Activated T-cell treated with anti-CD3 and anti-CD28 coated beads, Interleukin-2, amount 50 U/mL, for 72 hours (primary cell): ENCODE results near the gene SYT1. TPM values are rescaled to one million over a fixed set of nuclear protein-coding genes. Genes with fewer than 3 reads are reported as not detected.

Source experiments
- ATAC-seq, 2 donors: fragments of 150-1000 bp; cut with Tn5 transposase; replicated peaks in 1 of 2; 2 replicates each; pipeline ENCODE4 v1.10.0; 2021; ENCODE audit warnings: moderate library complexity in 2 of 2, mild to moderate bottlenecking in 1 of 2
- DNase-seq, 2 donors: peaks; one replicate each; pipeline ENCODE4 v3.0.0; 2021 to 2022; ENCODE audit warnings: mixed read lengths in 1 of 2
- H3K27ac Mint-ChIP-seq: one replicate; pipeline ENCODE4 v1.8.0; 2022; ENCODE audit warnings: mild to moderate bottlenecking, moderate library complexity, mixed read lengths
- H3K27me3 Mint-ChIP-seq: one replicate; pipeline ENCODE4 v1.8.0; 2022; ENCODE audit warnings: low read depth, mixed read lengths
- H3K36me3 Mint-ChIP-seq, 2 donors: one replicate each; pipeline ENCODE4 v1.8.0; 2022; ENCODE audit warnings: mixed read lengths in 2 of 2, mild to moderate bottlenecking in 1 of 2; ENCODE audit not compliant: insufficient read depth in 2 of 2
- H3K4me1 Mint-ChIP-seq: one replicate; pipeline ENCODE4 v1.8.0; 2022; ENCODE audit warnings: low read depth, mixed read lengths
- H3K4me3 Mint-ChIP-seq, 2 donors: one replicate each; pipeline ENCODE4 v1.8.0; 2022; ENCODE audit warnings: mild to moderate bottlenecking in 2 of 2, mixed read lengths in 2 of 2, moderate library complexity in 2 of 2
- H3K9me3 Mint-ChIP-seq, 2 donors: one replicate each; pipeline ENCODE4 v1.8.0; 2022; ENCODE audit warnings: mixed read lengths in 2 of 2
- total RNA-seq, 2 donors: library from RNA; stranded (reverse); gene quantifications; one replicate each; pipeline ENCODE4 v1.2.3, GENCODE V29; 2022

SYT1 gene
- total RNA-seq, 2 donors from 2014 or later = not detected

- no peaks in the 10 kb centered on the region for H3K4me1 Mint-ChIP-seq
- DNase-seq (no peak), ATAC-seq (no peak)
- no peaks in the 10 kb centered on the region for H3K36me3 Mint-ChIP-seq
- no peak overlapping the region for H3K4me3 Mint-ChIP-seq
- H3K27ac Mint-ChIP-seq = no peak overlapping the region
- peaks cover 0 to 18% of the 10 kb centered on the region in 2 donors for H3K9me3 Mint-ChIP-seq
- H3K27me3 Mint-ChIP-seq = no peaks in the 10 kb centered on the region
These were observed 292.4 kb downstream of the SYT1 start for GRCh38 chr12:79156846-79157463.

GRCh38 chr12:79161249-79161934, 296.8 kb downstream of the SYT1 start:
- no peak overlapping the region for H3K27ac Mint-ChIP-seq
- DNase-seq = no peak
- H3K36me3 Mint-ChIP-seq = no peaks in the 10 kb centered on the region
- H3K9me3 Mint-ChIP-seq = peaks cover 0 to 8% of the 10 kb centered on the region in 2 donors
- ATAC-seq = no peak
- H3K4me3 Mint-ChIP-seq = no peak overlapping the region
- H3K27me3 Mint-ChIP-seq = no peaks in the 10 kb centered on the region
- H3K4me1 Mint-ChIP-seq = no peaks in the 10 kb centered on the region

- Mint-ChIP-seq H3K4me3 (no peak overlapping the region), H3K9me3 (peaks cover 0 to 8% of the 10 kb centered on the region in 2 donors), H3K27me3 (no peaks in the 10 kb centered on the region), H3K36me3 (no peaks in the 10 kb centered on the region), H3K27ac (no peak overlapping the region), H3K4me1 (no peaks in the 10 kb centered on the region)
- DNase-seq (no peak), ATAC-seq (no peak)
These were observed 297.7 kb downstream of the SYT1 start for GRCh38 chr12:79162147-79162772.

GRCh38 chr12:79162948-79163347, 298.4 kb downstream of the SYT1 start:
- H3K4me1 Mint-ChIP-seq = no peaks in the 10 kb centered on the region
- H3K27ac Mint-ChIP-seq = no peak overlapping the region
- no peaks in the 10 kb centered on the region for H3K36me3 Mint-ChIP-seq
- H3K27me3 Mint-ChIP-seq = no peaks in the 10 kb centered on the region
- peaks cover 0 to 8% of the 10 kb centered on the region in 2 donors for H3K9me3 Mint-ChIP-seq
- DNase-seq (no peak), ATAC-seq (no peak)
- H3K4me3 Mint-ChIP-seq = no peak overlapping the region

GRCh38 chr12:79164890-79165289, 300.3 kb downstream of the SYT1 start:
- Mint-ChIP-seq H3K9me3 (peaks cover 0 to 6% of the 10 kb centered on the region in 2 donors), H3K4me1 (no peaks in the 10 kb centered on the region), H3K27ac (no peak overlapping the region), H3K36me3 (no peaks in the 10 kb centered on the region), H3K4me3 (no peak overlapping the region), H3K27me3 (no peaks in the 10 kb centered on the region)
- no peak for ATAC-seq
- no peak for DNase-seq

GRCh38 chr12:79168687-79169086, 304.1 kb downstream of the SYT1 start:
- H3K36me3 Mint-ChIP-seq = no peaks in the 10 kb centered on the region

GRCh38 chr12:79174626-79175025, 310.1 kb downstream of the SYT1 start:
- H3K27me3 Mint-ChIP-seq = no peaks in the 10 kb centered on the region
- ATAC-seq = no peak
- peaks cover 0 to 2% of the 10 kb centered on the region in 2 donors for H3K9me3 Mint-ChIP-seq

More at GRCh38 chr12:79168687-79169086, 304.1 kb downstream of the SYT1 start:
- Mint-ChIP-seq H3K27me3 (no peaks in the 10 kb centered on the region), H3K4me3 (no peak overlapping the region), H3K27ac (no peak overlapping the region), H3K9me3 (peaks cover 0 to 2% of the 10 kb centered on the region in 2 donors), H3K4me1 (no peaks in the 10 kb centered on the region)
- DNase-seq (no peak), ATAC-seq (no peak)

GRCh38 chr12:79183003-79183402, 318.4 kb downstream of the SYT1 start:
- H3K27ac Mint-ChIP-seq = no peak overlapping the region

More at GRCh38 chr12:79174626-79175025, 310.1 kb downstream of the SYT1 start:
- no peak for DNase-seq
- Mint-ChIP-seq H3K27ac (no peak overlapping the region), H3K4me3 (no peak overlapping the region), H3K4me1 (no peaks in the 10 kb centered on the region), H3K36me3 (peaks cover 0 to 2% of the 10 kb centered on the region in 2 donors)

GRCh38 chr12:79183926-79184325, 319.4 kb downstream of the SYT1 start:
- Mint-ChIP-seq H3K27ac (no peak overlapping the region), H3K4me3 (no peak overlapping the region), H3K36me3 (no peaks in the 10 kb centered on the region), H3K9me3 (peaks cover 2 to 8% of the 10 kb centered on the region in 2 donors), H3K27me3 (no peaks in the 10 kb centered on the region), H3K4me1 (no peaks in the 10 kb centered on the region)
- DNase-seq (no peak), ATAC-seq (no peak)

More at GRCh38 chr12:79183003-79183402, 318.4 kb downstream of the SYT1 start:
- H3K36me3 Mint-ChIP-seq = no peaks in the 10 kb centered on the region
- no peak for DNase-seq
- peaks cover 2 to 8% of the 10 kb centered on the region in 2 donors for H3K9me3 Mint-ChIP-seq
- H3K4me3 Mint-ChIP-seq = no peak overlapping the region
- H3K4me1 Mint-ChIP-seq = no peaks in the 10 kb centered on the region
- H3K27me3 Mint-ChIP-seq = no peaks in the 10 kb centered on the region
- ATAC-seq = no peak

- H3K27me3 Mint-ChIP-seq = no peaks in the 10 kb centered on the region
- DNase-seq (no peak), ATAC-seq (no peak)
- no peak overlapping the region for H3K4me3 Mint-ChIP-seq
- H3K4me1 Mint-ChIP-seq = no peaks in the 10 kb centered on the region
- H3K27ac Mint-ChIP-seq = no peak overlapping the region
- peaks cover 2 to 5% of the 10 kb centered on the region in 2 donors for H3K9me3 Mint-ChIP-seq
- H3K36me3 Mint-ChIP-seq = no peaks in the 10 kb centered on the region
These were observed 321.9 kb downstream of the SYT1 start for GRCh38 chr12:79186506-79186905.

GRCh38 chr12:79187032-79187431, 322.5 kb downstream of the SYT1 start:
- H3K4me3 Mint-ChIP-seq = no peak overlapping the region
- ATAC-seq (no peak), DNase-seq (no peak)

GRCh38 chr12:79191391-79191790, 326.8 kb downstream of the SYT1 start:
- H3K9me3 Mint-ChIP-seq = peaks cover 0 to 2% of the 10 kb centered on the region in 2 donors
- H3K4me1 Mint-ChIP-seq = no peaks in the 10 kb centered on the region
- no peaks in the 10 kb centered on the region for H3K27me3 Mint-ChIP-seq
- no peak for ATAC-seq
- H3K36me3 Mint-ChIP-seq = no peaks in the 10 kb centered on the region
- no peak overlapping the region for H3K27ac Mint-ChIP-seq
- no peak overlapping the region for H3K4me3 Mint-ChIP-seq
- no peak for DNase-seq

More at GRCh38 chr12:79187032-79187431, 322.5 kb downstream of the SYT1 start:
- H3K4me1 Mint-ChIP-seq = no peaks in the 10 kb centered on the region
- peaks cover 1 to 2% of the 10 kb centered on the region in 2 donors for H3K9me3 Mint-ChIP-seq
- no peaks in the 10 kb centered on the region for H3K36me3 Mint-ChIP-seq
- H3K27me3 Mint-ChIP-seq = no peaks in the 10 kb centered on the region
- H3K27ac Mint-ChIP-seq = no peak overlapping the region

GRCh38 chr12:79194595-79194994, 330.0 kb downstream of the SYT1 start:
- H3K4me3 Mint-ChIP-seq = no peak overlapping the region
- ATAC-seq = no peak
- H3K4me1 Mint-ChIP-seq = no peaks in the 10 kb centered on the region
- H3K27me3 Mint-ChIP-seq = no peaks in the 10 kb centered on the region
- no peak overlapping the region for H3K27ac Mint-ChIP-seq
- no peaks in the 10 kb centered on the region for H3K9me3 Mint-ChIP-seq
- H3K36me3 Mint-ChIP-seq = no peaks in the 10 kb centered on the region
- no peak for DNase-seq
